ENCODE data around the gene CACNA1B.
"Not testable (repeated sequence)": the region's sequence is repeated elsewhere in the genome, so short reads cannot be mapped to it uniquely, and the experiment has no call there.

The CACNA1B gene

GRCh38 chr9:137877506-137878122 lies at the start of gene CACNA1B:
Gene CACNA1B, plus strand, starts transcription at chr9:137877782. Its CDS starts 152 bp downstream, at chr9:137877934.
- peak; percentile 91 for DNase-seq (ENCODE audit: extremely low spot score)
- POLR2A ChIA-PET, CTCF ChIA-PET: not testable (repeated sequence)

GRCh38 chr9:137827908-137828526 lies 49.6 kb upstream of the CACNA1B start:
- TF ChIP-seq FOXA1 (IDR thresholded peaks at IDR 0.05) (no peak), PKNOX1 (IDR thresholded peaks at IDR 0.05) (no peak), FOXM1 (IDR thresholded peaks at IDR 0.05; ENCODE audit: borderline replicate concordance) (no peak), SUZ12 (IDR thresholded peaks at IDR 0.05) (no peak), FOXK2 (IDR thresholded peaks at IDR 0.05) (no peak), HDGF (IDR thresholded peaks at IDR 0.05; ENCODE audit: borderline replicate concordance) (no peak), ZNF384 (IDR thresholded peaks at IDR 0.05) (no peak), L3MBTL2 (conservative IDR thresholded peaks at IDR 0.05) (no peak), NFRKB (IDR thresholded peaks at IDR 0.05) (no peak), ELF4 (IDR thresholded peaks at IDR 0.05) (no peak), CTBP1 (IDR thresholded peaks at IDR 0.05; ENCODE audit: borderline replicate concordance) (no peak), SP1 (IDR thresholded peaks at IDR 0.05) (no peak), BHLHE40 (IDR thresholded peaks at IDR 0.05; ENCODE audit: borderline replicate concordance) (no peak), ARNT (IDR thresholded peaks at IDR 0.05) (no peak), TARDBP (IDR thresholded peaks at IDR 0.05) (no peak), LEF1 (IDR thresholded peaks at IDR 0.05; ENCODE audit: borderline replicate concordance) (no peak)
- ChIA-PET POLR2A (no interaction called here), CTCF (no interaction called here)
- DNase-seq (ENCODE audit: extremely low spot score): no peak

GRCh38 chr9:137828527-137829259 lies 48.9 kb upstream of the CACNA1B start:
- POLR2A ChIA-PET: no interaction called here
- CTCF ChIA-PET: no interaction called here
- peak; percentile 43 for DNase-seq (ENCODE audit: extremely low spot score)
- no peak for TF ChIP-seq TARDBP (IDR thresholded peaks at IDR 0.05)
- TF ChIP-seq ZNF384 (IDR thresholded peaks at IDR 0.05): no peak

- TF ChIP-seq CTBP1 (IDR thresholded peaks at IDR 0.05; ENCODE audit: borderline replicate concordance) (no peak), PKNOX1 (IDR thresholded peaks at IDR 0.05) (no peak), BHLHE40 (IDR thresholded peaks at IDR 0.05; ENCODE audit: borderline replicate concordance) (no peak), FOXK2 (IDR thresholded peaks at IDR 0.05) (no peak), ELF4 (IDR thresholded peaks at IDR 0.05) (no peak), TARDBP (IDR thresholded peaks at IDR 0.05) (no peak), L3MBTL2 (conservative IDR thresholded peaks at IDR 0.05) (no peak), SP1 (IDR thresholded peaks at IDR 0.05) (no peak)
- ChIA-PET CTCF (no interaction called here), POLR2A (no interaction called here)
- no peak for DNase-seq (ENCODE audit: extremely low spot score)
These were observed 48.2 kb upstream of the CACNA1B start for GRCh38 chr9:137829260-137829996.

- TF ChIP-seq SUZ12 (IDR thresholded peaks at IDR 0.05) (no peak), L3MBTL2 (conservative IDR thresholded peaks at IDR 0.05) (no peak), TARDBP (IDR thresholded peaks at IDR 0.05) (no peak), CTBP1 (IDR thresholded peaks at IDR 0.05; ENCODE audit: borderline replicate concordance) (no peak), SP1 (IDR thresholded peaks at IDR 0.05) (no peak)
- ChIA-PET CTCF (no interaction called here), POLR2A (no interaction called here)
- DNase-seq (ENCODE audit: extremely low spot score): no peak
These were observed 45.3 kb upstream of the CACNA1B start for GRCh38 chr9:137832191-137832700.

GRCh38 chr9:137832830-137833590 lies 44.6 kb upstream of the CACNA1B start:
- no peak for TF ChIP-seq PKNOX1 (IDR thresholded peaks at IDR 0.05)
- TF ChIP-seq LEF1 (IDR thresholded peaks at IDR 0.05; ENCODE audit: borderline replicate concordance): no peak
- POLR2A ChIA-PET: no interaction called here
- no peak for DNase-seq (ENCODE audit: extremely low spot score)

More at GRCh38 chr9:137832830-137833590, 44.6 kb upstream of the CACNA1B start:
- CTCF ChIA-PET: no interaction called here

Data from HEK293T (cell line).